ENCODE results near the gene HEG1.

Gene HEG1

GRCh38 chr3:125072301-125072700, 16.5 kb upstream of the HEG1 start:
- Histone ChIP-seq H3K27me3 (ENCODE audit: low read length) (no peaks in the 10 kb centered on the region), H3K36me3 (ENCODE audit: low read length) (no peaks in the 10 kb centered on the region), H3K9me2 (replicated peaks; ENCODE audit: insufficient read depth, low read length) (no peaks in the 10 kb centered on the region), H4K20me1 (ENCODE audit: low read depth, low read length) (no peaks in the 10 kb centered on the region), H3F3A (ENCODE audit: insufficient read depth) (no peaks in the 10 kb centered on the region), H3K4me3 (ENCODE audit: insufficient read depth, low read length, poor library complexity, severe bottlenecking) (no peak overlapping the region), H3K9ac (ENCODE audit: low read length) (no peak overlapping the region), H3K4me2 (ENCODE audit: low read depth, low read length, poor library complexity, severe bottlenecking) (no peak overlapping the region), H2AFZ (ENCODE audit: low read depth, low read length, severe bottlenecking) (no peak overlapping the region), H3K27ac (ENCODE audit: low read depth, low read length) (no peak overlapping the region), H3K79me2 (ENCODE audit: insufficient read depth, low read length) (no peaks in the 10 kb centered on the region), H3K9me3 (ENCODE audit: insufficient read depth, low read length) (no peaks in the 10 kb centered on the region)
- TF ChIP-seq EZH2phosphoT487 (conservative IDR thresholded peaks at IDR 0.05; ENCODE audit: low read length): no peak
- TF ChIP-seq CTCF (IDR thresholded peaks at IDR 0.05; ENCODE audit: insufficient read depth, low read length, poor library complexity, severe bottlenecking): no peak

DNA sequence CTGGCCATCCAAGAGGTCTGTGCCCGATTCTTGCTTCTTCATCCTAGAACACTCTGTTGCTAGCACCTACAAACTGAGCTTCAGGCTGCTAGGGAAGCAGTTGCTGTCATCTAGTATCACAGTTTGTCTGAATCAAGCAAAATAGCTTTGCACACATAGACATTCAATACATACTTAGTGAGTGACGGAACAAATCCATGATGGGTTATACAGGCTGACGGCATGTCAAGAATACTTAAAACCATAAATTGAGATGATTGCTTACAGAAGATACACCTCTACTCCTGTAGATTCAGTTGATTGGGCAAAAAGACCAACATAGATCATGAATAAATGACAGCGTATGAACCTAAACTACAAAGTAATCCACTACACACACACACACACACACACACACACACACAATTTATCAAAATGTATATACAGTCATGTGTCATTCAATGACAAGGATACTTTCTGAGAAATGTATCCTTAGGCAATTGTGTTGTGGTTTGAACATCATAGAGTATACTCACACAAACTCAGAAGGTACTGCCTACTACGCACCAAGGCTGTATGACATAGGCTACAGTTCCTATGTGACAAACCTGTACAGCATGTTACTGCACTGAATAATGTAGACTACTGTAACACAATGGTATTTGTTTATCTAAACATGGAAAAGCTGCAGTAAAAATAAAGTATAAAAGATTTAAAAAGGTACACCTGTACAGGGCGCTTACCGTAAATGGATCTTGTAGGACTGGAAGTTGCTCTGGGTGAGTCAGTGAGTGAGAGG, 14.4 kb upstream of the HEG1 start:
- no peaks in the 10 kb centered on the region for H3K79me2 ChIP-seq (ENCODE audit: insufficient read depth, low read length)
- no peak for TF ChIP-seq CTCF (IDR thresholded peaks at IDR 0.05; ENCODE audit: insufficient read depth, low read length, poor library complexity, severe bottlenecking)
- H3K36me3 ChIP-seq (ENCODE audit: low read length): no peaks in the 10 kb centered on the region
- H3K4me3 ChIP-seq (ENCODE audit: insufficient read depth, low read length, poor library complexity, severe bottlenecking): no peak overlapping the region
- no peaks in the 10 kb centered on the region for H3K9me3 ChIP-seq (ENCODE audit: insufficient read depth, low read length)
- H4K20me1 ChIP-seq (ENCODE audit: low read depth, low read length): no peaks in the 10 kb centered on the region
- H3F3A ChIP-seq (ENCODE audit: insufficient read depth): no peaks in the 10 kb centered on the region
- no peak overlapping the region for H3K9ac ChIP-seq (ENCODE audit: low read length)
- H3K9me2 ChIP-seq (replicated peaks; ENCODE audit: insufficient read depth, low read length): no peaks in the 10 kb centered on the region
- H3K27ac ChIP-seq (ENCODE audit: low read depth, low read length): no peak overlapping the region
- no peaks in the 10 kb centered on the region for H3K27me3 ChIP-seq (ENCODE audit: low read length)
- no peak overlapping the region for H3K4me2 ChIP-seq (ENCODE audit: low read depth, low read length, poor library complexity, severe bottlenecking)
- no peak overlapping the region for H2AFZ ChIP-seq (ENCODE audit: low read depth, low read length, severe bottlenecking)

DNA sequence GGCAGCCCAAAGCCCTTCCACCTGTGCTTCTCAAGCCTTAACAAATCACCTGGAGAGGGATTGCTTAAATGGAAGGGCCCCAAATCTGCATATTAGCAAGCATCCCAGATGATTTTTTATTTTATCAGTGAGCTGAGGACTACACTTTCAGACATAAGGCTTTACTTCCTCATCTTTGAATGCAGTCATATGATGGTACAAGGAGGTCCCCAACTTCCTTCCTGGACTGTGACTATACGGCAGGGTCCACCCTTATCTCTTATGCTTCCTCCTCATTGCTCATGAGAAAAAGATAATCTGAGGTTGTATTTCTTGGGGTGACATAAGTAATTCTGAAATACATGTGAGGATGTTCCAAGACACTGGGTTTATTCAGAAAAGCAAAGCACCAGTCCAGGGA, 13.7 kb upstream of the HEG1 start:
- no peak overlapping the region for H3K4me2 ChIP-seq (ENCODE audit: low read depth, low read length, poor library complexity, severe bottlenecking)
- no peaks in the 10 kb centered on the region for H4K20me1 ChIP-seq (ENCODE audit: low read depth, low read length)
- H3K9ac ChIP-seq (ENCODE audit: low read length): no peak overlapping the region
- H3K9me3 ChIP-seq (ENCODE audit: insufficient read depth, low read length): no peaks in the 10 kb centered on the region
- no peaks in the 10 kb centered on the region for H3K36me3 ChIP-seq (ENCODE audit: low read length)
- H3K4me3 ChIP-seq (ENCODE audit: insufficient read depth, low read length, poor library complexity, severe bottlenecking): no peak overlapping the region
- H3K27me3 ChIP-seq (ENCODE audit: low read length): no peaks in the 10 kb centered on the region
- no peaks in the 10 kb centered on the region for H3F3A ChIP-seq (ENCODE audit: insufficient read depth)
- TF ChIP-seq EZH2phosphoT487 (conservative IDR thresholded peaks at IDR 0.05; ENCODE audit: low read length) (no peak), CTCF (IDR thresholded peaks at IDR 0.05; ENCODE audit: insufficient read depth, low read length, poor library complexity, severe bottlenecking) (no peak)
- no peak overlapping the region for H2AFZ ChIP-seq (ENCODE audit: low read depth, low read length, severe bottlenecking)
- H3K9me2 ChIP-seq (replicated peaks; ENCODE audit: insufficient read depth, low read length): no peaks in the 10 kb centered on the region
- no peak overlapping the region for H3K27ac ChIP-seq (ENCODE audit: low read depth, low read length)
- no peaks in the 10 kb centered on the region for H3K79me2 ChIP-seq (ENCODE audit: insufficient read depth, low read length)

All from SU-DHL-6 (cell line).